DND-41 (cell line): ENCODE results near the gene GTF3C4.

Source experiments
- ATAC-seq: fragments of 200-7000 bp; cut with Tn5 transposase; 3 replicates; pipeline ENCODE4 v1.9.1; 2021; ENCODE audit warnings: low read depth; ENCODE audit not compliant: insufficient read depth
- DNase-seq: peaks from one replicate; pipeline ENCODE4 v3.0.0-alpha.2; 2020
- H2AFZ ChIP-seq: 2 replicates; pipeline ENCODE4 v1.6.0; 2012; ENCODE audit warnings: low read depth, low read length
- H3K27ac ChIP-seq: 2 replicates; pipeline ENCODE4 v1.5.1; 2012; ENCODE audit warnings: low read length, inconsistent platforms
- H3K27me3 ChIP-seq: fragments of 200-600 bp; sonication (generic); 2 replicates; pipeline ENCODE4 v1.6.0; 2012; ENCODE audit warnings: low read length, mild to moderate bottlenecking, inconsistent platforms; ENCODE audit not compliant: insufficient read depth, poor library complexity
- H3K36me3 ChIP-seq: 2 replicates; pipeline ENCODE4 v1.5.1; 2012; ENCODE audit warnings: low read length, inconsistent platforms; ENCODE audit not compliant: insufficient read depth
- H3K4me1 ChIP-seq: 2 replicates; pipeline ENCODE4 v1.5.1; 2012; ENCODE audit warnings: mild to moderate bottlenecking, low read length; ENCODE audit not compliant: insufficient read depth
- H3K4me2 ChIP-seq: 2 replicates; pipeline ENCODE4 v1.6.0; 2012; ENCODE audit warnings: mild to moderate bottlenecking, moderate library complexity, low read length, inconsistent platforms; ENCODE audit not compliant: insufficient read depth
- H3K4me3 ChIP-seq, 2 experiments: fragments of 200-600 bp in 1 of 2; shearing (Covaris generic) in 1 of 2; 2 replicates each; pipeline ENCODE4 v1.5.1; 2012 to 2016; ENCODE audit warnings: inconsistent platforms in 2 of 2, low read length in 2 of 2, mild to moderate bottlenecking in 2 of 2, low read depth in 1 of 2, moderate library complexity in 1 of 2
- H3K79me2 ChIP-seq: 2 replicates; pipeline ENCODE4 v1.6.0; 2012; ENCODE audit warnings: low read length, inconsistent platforms; ENCODE audit not compliant: insufficient read depth
- H3K9ac ChIP-seq: 2 replicates; pipeline ENCODE4 v1.6.0; 2012; ENCODE audit warnings: low read depth, mild to moderate bottlenecking, inconsistent platforms, low read length, moderate library complexity
- H3K9me3 ChIP-seq: 2 replicates; pipeline ENCODE4 v1.5.1; 2012; ENCODE audit warnings: low read length, moderate library complexity, mild to moderate bottlenecking, inconsistent platforms; ENCODE audit not compliant: insufficient read depth, severe bottlenecking
- H4K20me1 ChIP-seq: 2 replicates; pipeline ENCODE4 v1.6.0; 2012; ENCODE audit warnings: low read length; ENCODE audit not compliant: insufficient read depth
- EZH2 ChIP-seq: IDR thresholded peaks from 3 replicates; pipeline ENCODE4 v1.6.1; 2012; ENCODE audit warnings: borderline replicate concordance, low read depth, mild to moderate bottlenecking, moderate library complexity, low read length, inconsistent platforms; ENCODE audit not compliant: severe bottlenecking
- TF ChIP-seq, protein P1 (sequence below): IDR thresholded peaks from 2 replicates; pipeline ENCODE4 v1.5.1; 2012; ENCODE audit warnings: borderline replicate concordance, low read length, moderate library complexity, mild to moderate bottlenecking; ENCODE audit not compliant: poor library complexity, severe bottlenecking; ENCODE audit errors: extremely low read depth

The GTF3C4 gene

GRCh38 chr9:132669319-132669697 is 956 bp upstream of the GTF3C4 start:
- H3K9me3 ChIP-seq, result no peaks in the 10 kb centered on the region
- peaks cover 90% of the 10 kb centered on the region for H3K79me2 ChIP-seq
- no peaks in the 10 kb centered on the region for H3K27me3 ChIP-seq
- ATAC-seq, result peak; percentile 25
- DNase-seq, result no peak
- peak overlapping the region; percentile 83 for H3K9ac ChIP-seq
- H3K4me3 ChIP-seq, result peak overlapping the region; percentile 52 to 94; a peak in 3 of 4 replicates
- peak overlapping the region; percentile 99 for H2AFZ ChIP-seq
- peak overlapping the region; percentile 80 for H3K4me2 ChIP-seq
- peak overlapping the region; percentile 91 for H3K27ac ChIP-seq
- H3K36me3 ChIP-seq, result peaks cover 5% of the 10 kb centered on the region
- no peak for TF ChIP-seq EZH2
- TF ChIP-seq, protein P1, sequence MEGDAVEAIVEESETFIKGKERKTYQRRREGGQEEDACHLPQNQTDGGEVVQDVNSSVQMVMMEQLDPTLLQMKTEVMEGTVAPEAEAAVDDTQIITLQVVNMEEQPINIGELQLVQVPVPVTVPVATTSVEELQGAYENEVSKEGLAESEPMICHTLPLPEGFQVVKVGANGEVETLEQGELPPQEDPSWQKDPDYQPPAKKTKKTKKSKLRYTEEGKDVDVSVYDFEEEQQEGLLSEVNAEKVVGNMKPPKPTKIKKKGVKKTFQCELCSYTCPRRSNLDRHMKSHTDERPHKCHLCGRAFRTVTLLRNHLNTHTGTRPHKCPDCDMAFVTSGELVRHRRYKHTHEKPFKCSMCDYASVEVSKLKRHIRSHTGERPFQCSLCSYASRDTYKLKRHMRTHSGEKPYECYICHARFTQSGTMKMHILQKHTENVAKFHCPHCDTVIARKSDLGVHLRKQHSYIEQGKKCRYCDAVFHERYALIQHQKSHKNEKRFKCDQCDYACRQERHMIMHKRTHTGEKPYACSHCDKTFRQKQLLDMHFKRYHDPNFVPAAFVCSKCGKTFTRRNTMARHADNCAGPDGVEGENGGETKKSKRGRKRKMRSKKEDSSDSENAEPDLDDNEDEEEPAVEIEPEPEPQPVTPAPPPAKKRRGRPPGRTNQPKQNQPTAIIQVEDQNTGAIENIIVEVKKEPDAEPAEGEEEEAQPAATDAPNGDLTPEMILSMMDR, result no peak
- H4K20me1 ChIP-seq, result peaks cover 31% of the 10 kb centered on the region; the same call in 1 of the 2 replicates
- peaks cover 38% of the 10 kb centered on the region for H3K4me1 ChIP-seq

DNA sequence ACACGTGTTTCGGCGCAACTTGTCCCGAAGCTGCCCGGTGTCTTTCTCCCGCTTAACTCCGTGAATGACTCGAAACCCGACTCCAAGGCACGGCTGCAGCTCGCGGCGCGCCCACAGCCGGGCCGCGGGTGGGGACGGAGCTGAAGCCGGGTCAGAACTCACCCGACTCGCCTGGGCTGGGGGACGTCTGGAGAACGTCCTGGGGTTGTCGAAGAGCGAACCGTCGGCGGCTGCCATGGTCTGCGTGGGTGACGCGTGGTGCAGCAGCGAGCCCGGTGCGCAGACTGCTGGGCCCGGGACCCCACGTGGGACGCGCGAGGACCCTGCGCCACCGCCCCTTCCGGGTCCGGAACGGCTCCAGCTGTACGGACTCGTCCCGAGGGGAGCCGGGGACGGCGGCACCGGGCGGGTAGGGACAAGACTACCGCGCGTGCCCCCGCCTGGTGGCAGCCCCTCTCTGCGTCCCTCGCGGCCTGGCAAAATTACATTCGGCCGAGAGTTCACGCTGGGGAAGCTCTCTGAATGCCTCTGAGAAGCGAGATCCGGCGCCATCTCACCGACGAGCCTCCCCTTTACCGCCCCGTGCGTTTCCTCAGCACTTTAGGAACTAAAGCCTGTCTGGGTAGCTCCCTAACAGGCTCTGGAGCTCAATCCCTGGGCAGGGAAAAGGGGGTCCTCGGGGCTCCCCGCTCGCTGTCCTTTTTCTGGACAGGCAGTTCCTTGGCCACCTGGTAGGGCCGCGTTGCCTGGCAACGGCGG is 387 bp upstream of the GTF3C4 start, which contains the start of gene DDX31:
DDX31 (minus strand) TSS at position 286 of the 759 bp plus-strand sequence; CDS start at position 237, 49 bp downstream.
- H3K79me2 ChIP-seq, result peaks cover 90% of the 10 kb centered on the region
- peak within 1 kb of the TSS; percentile 52 to 94; a peak in 3 of 4 replicates for H3K4me3 ChIP-seq
- H3K36me3 ChIP-seq, result peaks cover 3% of the 10 kb centered on the region
- TF ChIP-seq, protein P1, result no peak
- TF ChIP-seq EZH2, result no peak
- H3K27ac ChIP-seq, result peak within 1 kb of the TSS; percentile 91
- peaks cover 32% of the 10 kb centered on the region; the same call in 1 of the 2 replicates for H4K20me1 ChIP-seq
- no peaks in the 10 kb centered on the region for H3K27me3 ChIP-seq
- no peaks in the 10 kb centered on the region for H3K9me3 ChIP-seq
- H3K4me2 ChIP-seq, result peak within 1 kb of the TSS; percentile 80
- H3K4me1 ChIP-seq, result peaks cover 38% of the 10 kb centered on the region
- ATAC-seq (peak; percentile 87), DNase-seq (peak; percentile 83)
- H2AFZ ChIP-seq, result peak within 1 kb of the TSS; percentile 99
- H3K9ac ChIP-seq, result peak within 1 kb of the TSS; percentile 83

- Histone ChIP-seq H3K9me3 (no peaks in the 10 kb centered on the region), H3K79me2 (peaks cover 93% of the 10 kb centered on the region), H3K9ac (peak overlapping the region; percentile 83), H3K4me1 (peaks cover 38% of the 10 kb centered on the region), H3K4me2 (peak overlapping the region; percentile 80), H4K20me1 (peaks cover 44% of the 10 kb centered on the region; the same call in 1 of the 2 replicates), H3K36me3 (no peaks in the 10 kb centered on the region; the same call in 1 of the 2 replicates), H3K27ac (no peak overlapping the region), H2AFZ (no peak overlapping the region), H3K27me3 (no peaks in the 10 kb centered on the region), H3K4me3 (peak overlapping the region; percentile 52 to 94; a peak in 3 of 4 replicates)
- ATAC-seq (no peak), DNase-seq (no peak)
- TF ChIP-seq, protein P1, result no peak
- no peak for TF ChIP-seq EZH2
These were observed 1.6 kb downstream of the GTF3C4 start for GRCh38 chr9:132671620-132672412.
